Skeletal muscle tissue (tissue), 4 donors: ENCODE measurements around the gene TMEM132E. TPM values are rescaled to one million over a fixed set of nuclear protein-coding genes. Genes with fewer than 3 reads are reported as not detected.

Source experiments
- H3K27ac ChIP-seq: one replicate; pipeline ENCODE4 v1.7.0; 2013; ENCODE audit warnings: mild to moderate bottlenecking, low read depth, low read length, inconsistent platforms
- H3K27me3 ChIP-seq, 3 donors: one replicate each; pipeline ENCODE4 v1.7.0; 2013; ENCODE audit warnings: low read length in 3 of 3; ENCODE audit not compliant: control insufficient read depth in 3 of 3, insufficient read depth in 3 of 3
- H3K36me3 ChIP-seq, 3 donors: one replicate each; pipeline ENCODE4 v1.7.0; 2013; ENCODE audit warnings: low read length in 3 of 3; ENCODE audit not compliant: control insufficient read depth in 3 of 3, insufficient read depth in 3 of 3
- H3K4me1 ChIP-seq, 3 donors: one replicate each; pipeline ENCODE4 v1.7.0; 2013; ENCODE audit warnings: low read length in 3 of 3, mild to moderate bottlenecking in 3 of 3; ENCODE audit not compliant: control insufficient read depth in 3 of 3, insufficient read depth in 3 of 3
- H3K4me3 ChIP-seq, 3 donors: one replicate each; pipeline ENCODE4 v1.7.0; 2013; ENCODE audit warnings: low read length in 3 of 3
- H3K9ac ChIP-seq, 3 donors: one replicate each; pipeline ENCODE4 v1.7.0; 2013; ENCODE audit warnings: low read length in 3 of 3, mild to moderate bottlenecking in 3 of 3, moderate library complexity in 2 of 3, low read depth in 1 of 3
- H3K9me3 ChIP-seq, 3 donors: one replicate each; pipeline ENCODE4 v1.7.0; 2013; ENCODE audit warnings: low read length in 3 of 3; ENCODE audit not compliant: control insufficient read depth in 3 of 3
- total RNA-seq: library from RNA; depleted of rRNA; stranded (reverse); fragments of >200 nt; gene quantifications from one replicate; pipeline ENCODE4 v1.2.3, GENCODE V29; 2014
- donor health status: Osteomylitis.

Gene TMEM132E
- total RNA-seq, 1 donor from 2014 or later, result 0.52 TPM

DNA sequence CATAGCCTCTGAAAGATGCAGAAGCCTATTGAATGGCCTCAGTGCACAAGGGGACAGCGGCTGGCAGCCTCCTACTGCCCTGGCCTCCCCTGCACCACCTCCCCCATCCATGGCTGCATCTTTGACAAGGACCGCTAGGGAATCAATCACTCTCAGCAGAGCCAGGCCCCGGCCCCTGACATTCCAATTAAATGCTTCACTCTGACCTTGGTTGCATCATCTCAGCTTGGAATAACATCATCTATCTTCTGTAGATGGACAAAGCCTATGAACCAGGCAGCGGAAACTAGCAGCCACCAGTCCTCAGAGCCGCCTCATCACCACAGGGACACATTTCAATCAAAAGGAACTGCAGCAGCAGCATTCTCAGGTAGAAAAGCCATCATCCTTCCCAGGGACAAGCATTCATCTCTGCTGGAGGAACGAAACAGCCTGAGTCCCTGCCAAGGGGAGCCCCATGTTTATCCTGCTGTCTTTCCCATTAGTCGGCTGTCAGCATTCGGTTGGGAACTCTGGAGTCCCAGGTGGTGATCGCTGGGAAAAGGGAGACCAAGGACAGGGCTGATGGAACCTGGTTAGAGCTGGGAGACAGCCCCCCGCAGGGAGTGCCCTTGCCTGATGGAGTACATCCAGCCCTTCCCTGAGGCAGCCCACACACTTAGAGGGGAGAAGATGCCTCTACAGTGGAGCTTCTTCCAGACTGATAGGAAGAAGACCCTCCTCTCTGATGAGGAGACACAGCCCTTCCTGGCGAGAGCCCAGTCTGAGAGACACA is 11.5 kb upstream of the TMEM132E start:
- H3K27me3 ChIP-seq, result peaks cover 42 to 54% (median 49%) of the 10 kb centered on the region in 3 donors

DNA sequence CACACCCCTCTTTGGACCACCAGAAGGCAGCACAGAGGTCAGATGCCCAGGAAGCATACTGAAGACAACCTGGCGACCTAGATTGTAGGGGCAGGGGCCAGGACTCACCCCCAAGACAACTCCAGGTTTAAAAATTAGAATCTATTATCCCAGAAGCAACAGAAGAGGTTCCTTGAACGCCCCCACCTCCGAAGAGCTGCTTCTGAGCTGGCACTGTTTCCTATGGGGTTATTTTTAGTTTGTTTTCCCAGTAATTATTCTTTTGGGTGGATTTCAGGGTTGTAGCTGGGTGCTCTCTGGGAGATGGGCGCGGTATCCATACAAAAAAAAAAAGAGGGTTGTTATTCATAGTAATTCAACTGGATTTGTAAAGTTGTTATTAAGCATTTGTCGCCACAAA is 10.4 kb upstream of the TMEM132E start:
- no peak overlapping the region for H3K4me3 ChIP-seq
- no peaks in the 10 kb centered on the region for H3K9me3 ChIP-seq
- no peaks in the 10 kb centered on the region for H3K36me3 ChIP-seq
- H3K27ac ChIP-seq, result no peak overlapping the region
- H3K9ac ChIP-seq, result no peak overlapping the region
- H3K4me1 ChIP-seq, result peaks cover 0 to 3% (median 0%) of the 10 kb centered on the region in 3 donors
- H3K27me3 ChIP-seq, result peaks cover 41 to 54% (median 46%) of the 10 kb centered on the region in 3 donors

More for the DNA sequence above, 11.5 kb upstream of the TMEM132E start:
- Histone ChIP-seq H3K36me3 (no peaks in the 10 kb centered on the region), H3K4me3 (no peak overlapping the region), H3K9me3 (no peaks in the 10 kb centered on the region), H3K27ac (no peak overlapping the region), H3K9ac (no peak overlapping the region), H3K4me1 (peaks cover 0 to 3% (median 0%) of the 10 kb centered on the region in 3 donors)

DNA sequence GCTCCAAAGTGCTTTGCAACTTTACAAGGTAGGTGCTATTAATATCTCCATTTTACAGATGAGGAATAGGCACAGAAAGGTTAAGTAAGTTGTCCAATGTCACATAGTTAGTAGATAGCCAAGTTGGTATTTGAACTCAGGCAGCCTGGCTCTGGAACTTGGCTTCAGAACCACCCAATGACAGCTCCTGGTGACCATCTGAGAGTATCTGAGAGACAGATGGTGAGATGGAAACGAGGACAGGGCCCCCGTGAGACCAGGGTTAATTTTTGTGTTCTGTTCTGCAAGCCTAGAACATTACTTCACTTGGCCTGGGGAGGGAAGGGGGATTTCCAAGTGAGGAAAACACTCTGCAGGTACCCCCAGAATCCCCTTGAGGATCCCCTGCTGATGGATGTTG is 9.8 kb upstream of the TMEM132E start:
- Histone ChIP-seq H3K4me1 (peaks cover 0 to 3% (median 0%) of the 10 kb centered on the region in 3 donors), H3K9me3 (no peaks in the 10 kb centered on the region), H3K27ac (no peak overlapping the region), H3K9ac (no peak overlapping the region), H3K4me3 (no peak overlapping the region), H3K27me3 (peaks cover 38 to 57% (median 45%) of the 10 kb centered on the region in 3 donors), H3K36me3 (no peaks in the 10 kb centered on the region)

DNA sequence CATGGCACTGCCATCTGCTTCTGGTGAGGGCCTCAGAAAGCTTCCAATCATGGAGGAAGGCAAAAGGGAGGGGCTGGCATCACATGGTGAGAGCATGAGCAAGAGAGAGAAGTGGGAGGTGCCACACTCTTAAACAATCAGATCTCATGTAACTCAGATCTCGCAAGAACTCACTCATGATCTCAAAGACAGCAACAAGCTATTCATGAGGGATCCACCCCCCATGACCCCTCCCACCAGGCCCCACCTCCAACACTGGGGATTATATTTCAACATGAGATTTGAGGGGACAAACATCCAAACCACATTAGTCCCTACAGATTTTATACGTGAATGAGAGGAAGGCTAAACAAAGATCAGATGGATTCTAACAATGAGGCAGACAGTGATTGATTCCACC is 8.9 kb upstream of the TMEM132E start:
- no peak overlapping the region for H3K9ac ChIP-seq
- peaks cover 0 to 3% (median 0%) of the 10 kb centered on the region in 3 donors for H3K4me1 ChIP-seq
- no peak overlapping the region for H3K27ac ChIP-seq
- no peaks in the 10 kb centered on the region for H3K36me3 ChIP-seq
- H3K9me3 ChIP-seq, result no peaks in the 10 kb centered on the region
- H3K27me3 ChIP-seq, result peaks cover 39 to 63% (median 47%) of the 10 kb centered on the region in 3 donors
- H3K4me3 ChIP-seq, result no peak overlapping the region

DNA sequence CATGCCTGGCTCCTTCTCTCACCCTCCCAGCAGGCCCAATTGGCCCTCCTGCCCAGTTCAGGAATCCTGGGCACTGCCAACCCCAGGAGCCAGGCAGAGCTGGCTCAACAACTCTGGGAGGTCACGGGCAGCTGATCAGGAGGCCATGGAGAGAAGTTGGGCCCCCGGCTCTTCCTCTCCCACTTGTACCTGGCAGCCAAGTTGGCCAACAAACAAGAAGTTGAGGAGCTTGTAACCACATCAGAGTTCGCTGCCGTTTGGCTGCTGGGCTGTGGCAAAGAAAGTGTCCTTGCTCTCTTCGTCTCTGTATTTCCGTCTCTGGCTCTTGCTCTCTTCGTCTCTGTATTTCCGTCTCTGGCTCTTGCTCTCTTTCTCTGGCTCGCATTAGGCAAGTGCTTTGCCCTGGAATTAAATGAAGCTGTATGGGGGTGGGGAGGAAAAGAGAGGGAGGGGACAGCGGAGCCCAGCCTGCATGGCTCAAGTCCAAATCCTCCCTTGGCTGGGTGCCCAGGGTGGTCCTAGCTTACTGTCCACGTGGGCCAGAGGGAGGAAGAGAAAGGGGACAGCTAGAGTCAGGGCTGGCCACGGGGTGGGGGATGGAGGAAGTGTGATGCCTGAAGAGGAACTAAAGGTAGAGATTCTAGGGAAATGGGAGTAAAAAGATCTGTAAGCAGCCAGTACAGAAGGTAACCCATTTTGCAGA is 7.8 kb upstream of the TMEM132E start:
- H3K9me3 ChIP-seq, result no peaks in the 10 kb centered on the region
- H3K27me3 ChIP-seq, result peaks cover 44 to 70% (median 54%) of the 10 kb centered on the region in 3 donors
- no peaks in the 10 kb centered on the region for H3K36me3 ChIP-seq
- peaks cover 0 to 3% (median 0%) of the 10 kb centered on the region in 3 donors for H3K4me1 ChIP-seq
- H3K27ac ChIP-seq, result no peak overlapping the region
- no peak overlapping the region for H3K4me3 ChIP-seq
- peak overlapping the region in 1 of 3 donors; percentile 16 for H3K9ac ChIP-seq

DNA sequence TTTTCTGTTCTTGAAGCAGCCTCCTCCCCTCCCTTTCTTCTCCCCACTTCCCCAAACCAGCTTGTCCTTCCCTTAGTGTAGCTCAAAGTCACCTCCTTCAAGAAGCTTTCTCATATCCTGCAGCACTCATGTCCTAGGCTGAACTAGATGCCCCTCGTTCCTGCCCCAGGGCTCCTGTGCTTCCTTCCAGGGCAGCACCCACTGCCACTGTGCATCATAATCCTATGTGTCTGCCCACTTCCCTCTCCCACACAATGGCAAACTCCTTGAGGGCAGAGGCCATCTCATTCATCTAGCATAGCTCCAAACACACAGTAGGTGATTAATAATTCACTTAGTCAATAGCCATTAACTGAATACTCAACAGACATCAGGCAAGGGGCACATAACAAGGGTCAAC is 6.9 kb upstream of the TMEM132E start:
- Histone ChIP-seq H3K9me3 (no peaks in the 10 kb centered on the region), H3K4me1 (peaks cover 0 to 3% (median 0%) of the 10 kb centered on the region in 3 donors), H3K9ac (no peak overlapping the region), H3K36me3 (no peaks in the 10 kb centered on the region), H3K4me3 (no peak overlapping the region), H3K27me3 (peaks cover 50 to 68% (median 60%) of the 10 kb centered on the region in 3 donors), H3K27ac (no peak overlapping the region)

DNA sequence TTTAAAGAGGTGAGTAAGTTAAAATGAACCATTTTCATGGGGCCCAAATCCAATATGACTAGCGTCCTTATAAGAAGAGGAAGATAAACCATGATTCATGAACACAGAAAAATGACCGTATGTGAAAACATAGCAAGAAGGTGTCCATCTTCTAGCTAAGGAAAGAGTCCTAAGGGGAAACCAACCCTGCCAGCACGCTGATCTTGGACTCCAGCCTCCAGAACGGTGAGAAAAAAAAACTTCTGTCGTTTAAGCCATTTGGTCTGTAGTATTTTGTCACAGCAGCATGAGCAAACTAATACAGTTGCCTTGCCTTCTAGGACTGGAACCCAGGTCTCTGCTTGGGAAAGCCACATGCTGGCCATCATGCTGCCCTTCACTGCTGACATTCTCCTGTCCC is 4.2 kb upstream of the TMEM132E start:
- H3K4me1 ChIP-seq, result peaks cover 11 to 16% (median 16%) of the 10 kb centered on the region in 3 donors
- no peak overlapping the region for H3K27ac ChIP-seq
- H3K36me3 ChIP-seq, result no peaks in the 10 kb centered on the region
- no peak overlapping the region for H3K9ac ChIP-seq
- H3K9me3 ChIP-seq, result no peaks in the 10 kb centered on the region
- H3K27me3 ChIP-seq, result peaks cover 58 to 79% (median 72%) of the 10 kb centered on the region in 3 donors
- no peak overlapping the region for H3K4me3 ChIP-seq

DNA sequence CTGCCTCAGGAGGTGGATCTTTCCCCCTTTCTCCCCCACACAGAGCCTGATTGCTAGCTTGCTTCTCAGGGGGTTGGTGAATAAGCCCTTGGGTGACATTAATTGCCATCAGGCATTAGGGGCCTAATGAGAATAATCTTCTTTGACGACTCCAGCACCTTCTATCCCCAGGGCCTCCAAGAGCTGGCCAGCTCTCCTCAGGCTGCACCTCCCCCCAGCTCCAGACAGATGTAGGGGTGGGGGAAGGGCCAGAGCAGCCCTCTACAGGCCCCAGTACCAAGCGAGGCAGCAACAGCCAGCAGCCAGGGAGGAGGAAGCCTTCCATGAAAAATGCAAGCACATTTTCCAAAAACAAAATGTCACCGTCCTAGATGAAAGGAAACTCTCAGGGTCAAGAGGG is 1.4 kb upstream of the TMEM132E start:
- H3K9ac ChIP-seq, result no peak overlapping the region
- H3K27ac ChIP-seq, result no peak overlapping the region
- peaks cover 18 to 34% (median 26%) of the 10 kb centered on the region in 3 donors for H3K4me1 ChIP-seq
- no peak overlapping the region for H3K4me3 ChIP-seq
- peaks cover 74 to 84% (median 84%) of the 10 kb centered on the region in 3 donors for H3K27me3 ChIP-seq
- no peaks in the 10 kb centered on the region for H3K9me3 ChIP-seq
- H3K36me3 ChIP-seq, result no peaks in the 10 kb centered on the region

DNA sequence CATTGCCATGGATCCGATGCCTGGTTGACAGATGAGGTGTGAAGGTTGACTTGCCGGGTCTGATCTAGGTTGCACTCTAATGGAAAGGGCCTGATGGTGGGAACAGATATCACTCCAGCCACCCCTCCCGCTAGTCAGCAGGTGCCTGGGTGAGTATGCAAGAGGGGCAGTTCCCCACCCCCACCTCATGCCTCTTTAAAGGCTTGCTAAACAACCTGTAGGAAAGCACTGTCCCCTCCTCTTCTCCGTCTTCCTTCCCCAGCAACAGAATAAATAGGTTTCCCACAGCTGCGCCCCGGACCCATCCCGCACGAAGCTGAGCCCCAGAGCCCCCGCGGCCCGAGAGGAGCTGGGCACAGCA is 746 bp upstream of the TMEM132E start:
- Histone ChIP-seq H3K36me3 (no peaks in the 10 kb centered on the region), H3K9ac (peak overlapping the region in 1 of 3 donors; percentile 62), H3K27me3 (peaks cover 77 to 87% (median 85%) of the 10 kb centered on the region in 3 donors), H3K9me3 (no peaks in the 10 kb centered on the region), H3K27ac (no peak overlapping the region), H3K4me1 (peaks cover 18 to 34% (median 26%) of the 10 kb centered on the region in 3 donors), H3K4me3 (peak overlapping the region; percentile 58 to 66 (median 59))
